ENCODE measurements around the gene CCDC27. TPM values are rescaled to one million over a fixed set of nuclear protein-coding genes. Genes with fewer than 3 reads are reported as not detected.

The CCDC27 gene
- total and polyA plus RNA-seq, 2 of the 8 experiments (the other 6 are each of a cell fraction or from before 2014, with no cell fraction given) = 0.15 TPM; not detected in 1

DNA sequence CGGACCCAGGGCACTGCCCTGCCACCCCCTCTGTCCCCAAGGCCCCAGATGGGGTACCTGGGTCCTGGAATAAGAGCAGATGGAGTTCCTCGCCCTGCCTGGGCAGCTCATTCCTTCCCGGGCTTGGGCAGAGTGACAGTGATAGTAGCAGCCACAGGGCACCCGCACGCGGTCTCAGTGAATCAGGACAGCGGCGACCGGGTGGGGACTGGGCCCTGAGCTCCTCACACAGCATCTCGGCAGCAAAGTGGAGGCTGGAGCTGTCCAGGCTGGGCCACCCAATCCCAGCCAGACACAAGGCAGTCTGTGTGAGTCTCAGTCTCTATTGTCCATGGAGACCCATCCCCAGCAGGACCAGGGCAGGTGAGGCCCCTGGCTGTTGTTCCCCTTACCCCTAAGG lies 37.4 kb upstream of the CCDC27 start:
- Histone ChIP-seq H2BK5ac (ENCODE audit: low read depth, low read length) (no peak overlapping the region), H3K9ac (replicated peaks in 1 of 4; ENCODE audit: extremely low read depth in 1 of 4, low read depth in 3 of 4, low read length in 3 of 4) (no peak overlapping the region), H3K23ac (ENCODE audit: insufficient read length) (no peak overlapping the region), H2AFZ (ENCODE audit: low read length) (no peak overlapping the region), H2BK120ac (replicated peaks; ENCODE audit: low read depth, low read length) (no peak overlapping the region), H3K4ac (replicated peaks; ENCODE audit: insufficient read length, low read depth, low read length) (no peak overlapping the region), H3K23me2 (ENCODE audit: low read depth, low read length) (no peaks in the 10 kb centered on the region; the same call in 1 of the 2 replicates), H3K4me1 (replicated peaks in 1 of 4; ENCODE audit: control insufficient read depth in 3 of 4, insufficient read depth in 4 of 4, low read length in 3 of 4) (peaks cover 0 to 15% (median 5%) of the 10 kb centered on the region in 4 experiments; a peak in 4 of 7 replicates), H3K4me3 (ENCODE audit: extremely low read depth in 1 of 4, insufficient read depth in 2 of 4, low read depth in 3 of 4, low read length in 4 of 4) (no peak overlapping the region), H3K4me2 (ENCODE audit: insufficient read depth in 1 of 2, low read depth in 2 of 2, low read length in 2 of 2) (no peak overlapping the region), H3K79me1 (ENCODE audit: low read depth, low read length) (no peaks in the 10 kb centered on the region), H3K36me3 (ENCODE audit: control insufficient read depth in 2 of 4, insufficient read depth in 4 of 4, low read length in 3 of 4) (no peaks in the 10 kb centered on the region), H2BK12ac (ENCODE audit: low read depth, low read length) (no peak overlapping the region), H3K9me3 (ENCODE audit: insufficient read depth in 2 of 2, low read depth in 1 of 2, low read length in 1 of 2) (no peaks in the 10 kb centered on the region), H3K14ac (ENCODE audit: insufficient read length) (no peak overlapping the region), H4K91ac (replicated peaks; ENCODE audit: insufficient read length, low read length) (no peak overlapping the region), H4K20me1 (replicated peaks in 1 of 2; ENCODE audit: control insufficient read depth in 1 of 2, insufficient read depth in 2 of 2, low read length in 2 of 2) (peaks cover 2 to 7% of the 10 kb centered on the region in 2 experiments), H2BK15ac (ENCODE audit: low read length) (no peak overlapping the region), H3K56ac (replicated peaks; ENCODE audit: insufficient read length, low read depth, low read length) (no peak overlapping the region), H4K5ac (ENCODE audit: insufficient read length, low read depth, low read length) (no peak overlapping the region), H3K79me2 (ENCODE audit: control insufficient read depth in 1 of 2, insufficient read depth in 2 of 2, low read length in 2 of 2) (no peaks in the 10 kb centered on the region), H3K27ac (ENCODE audit: low read depth, low read length) (no peak overlapping the region), H3K27me3 (replicated peaks in 1 of 4; ENCODE audit: control insufficient read depth in 3 of 4, extremely low read depth in 1 of 4, insufficient read depth in 3 of 4, low read length in 3 of 4) (peaks cover 0 to 6% (median 2%) of the 10 kb centered on the region in 4 experiments; a peak in 3 of 7 replicates), H4K8ac (ENCODE audit: extremely low read depth, insufficient read depth, low read length) (no peak overlapping the region), H2AK5ac (ENCODE audit: low read depth, low read length) (no peak overlapping the region), H2BK20ac (ENCODE audit: low read length) (no peak overlapping the region), H3K18ac (ENCODE audit: extremely low read depth, low read length) (no peak overlapping the region)
- whole genome bisulfite sequencing, 2 experiments (ENCODE audit: extremely low coverage in 1 of 2, insufficient coverage in 1 of 2, insufficient read length in 1 of 2, insufficient replicate concordance in 2 of 2, low coverage in 1 of 2, low lambda C conversion rate in 2 of 2, missing lambda C conversion rate in 1 of 2) = 86% methylated on average over 10 of the region's 10 CpGs; no CpG with 5 or more reads in 1 of the 2 experiments
- CTCF ChIA-PET (ENCODE audit: partially characterized antibody) = interaction anchor here (1.1 to 7.7 kb wide), 8 partner anchors 9 to 124 kb away, joined by 3 to 49 read pairs (median 5); no protein-coding TSS in a partner anchor
- no peak for DNase-seq (ENCODE audit: low read depth in 1 of 2, low spot score in 2 of 2)
- no peak for FAIRE-seq
- TF ChIP-seq RNF2 (IDR thresholded peaks at IDR 0.05; ENCODE audit: borderline replicate concordance, low read depth, low read length, missing control alignments, poor library complexity, severe bottlenecking) = no peak
- TF ChIP-seq SUZ12 (IDR thresholded peaks at IDR 0.05; ENCODE audit: low read length) = no peak
- TF ChIP-seq, protein P1, sequence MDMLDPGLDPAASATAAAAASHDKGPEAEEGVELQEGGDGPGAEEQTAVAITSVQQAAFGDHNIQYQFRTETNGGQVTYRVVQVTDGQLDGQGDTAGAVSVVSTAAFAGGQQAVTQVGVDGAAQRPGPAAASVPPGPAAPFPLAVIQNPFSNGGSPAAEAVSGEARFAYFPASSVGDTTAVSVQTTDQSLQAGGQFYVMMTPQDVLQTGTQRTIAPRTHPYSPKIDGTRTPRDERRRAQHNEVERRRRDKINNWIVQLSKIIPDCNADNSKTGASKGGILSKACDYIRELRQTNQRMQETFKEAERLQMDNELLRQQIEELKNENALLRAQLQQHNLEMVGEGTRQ (IDR thresholded peaks at IDR 0.05; ENCODE audit: low read length) = no peak
- no peak for TF ChIP-seq PHF8 (conservative IDR thresholded peaks at IDR 0.05; ENCODE audit: low read depth, low read length)
- TF ChIP-seq POLR2AphosphoS5 (IDR thresholded peaks at IDR 0.05; ENCODE audit: low read depth, low read length) = no peak
- TF ChIP-seq RFX5 (IDR thresholded peaks at IDR 0.05; ENCODE audit: borderline replicate concordance, low read depth, low read length) = no peak
- POLR2A ChIA-PET (ENCODE audit: partially characterized antibody) = interaction anchor here (1.1 to 1.9 kb wide), 4 partner anchors 9 to 70 kb away, joined by 3 to 5 read pairs (median 4); no protein-coding TSS in a partner anchor

Measured in H1 (cell line).